NCI-H748 treated with DMSO at 0.1 percent for 48 hours (cell line): Measurements from ENCODE around the gene FCHO2.

Experiments used
- DNase-seq: peaks from one replicate; lab custom pipeline; 2025; lab: John Stamatoyannopoulos, UW

The FCHO2 gene

GRCh38 chr5:73030995-73031394 is 75.2 kb downstream of the FCHO2 start:
- no peak for DNase-seq

- DNase-seq, result peak; percentile 88
Measured at GRCh38 chr5:73031839-73032238, 76.0 kb downstream of the FCHO2 start.

GRCh38 chr5:73032635-73033034 is 76.8 kb downstream of the FCHO2 start:
- no peak for DNase-seq

- DNase-seq, result no peak
Measured at GRCh38 chr5:73037545-73037944, 81.7 kb downstream of the FCHO2 start.

- DNase-seq, result no peak
Measured at GRCh38 chr5:73039082-73039481, 83.2 kb downstream of the FCHO2 start.

- DNase-seq, result no peak
Measured at GRCh38 chr5:73042993-73043392, 87.2 kb downstream of the FCHO2 start.

- DNase-seq, result no peak
Measured at GRCh38 chr5:73044546-73044945, 88.7 kb downstream of the FCHO2 start.

- no peak for DNase-seq
Measured at GRCh38 chr5:73045623-73046022, 89.8 kb downstream of the FCHO2 start.

- DNase-seq, result no peak
Measured at GRCh38 chr5:73061593-73061992, 105.8 kb downstream of the FCHO2 start.

GRCh38 chr5:73066466-73066865 is 110.6 kb downstream of the FCHO2 start:
- no peak for DNase-seq

- DNase-seq, result no peak
Measured at GRCh38 chr5:73067213-73067612, 111.4 kb downstream of the FCHO2 start.

- no peak for DNase-seq
Measured at GRCh38 chr5:73081093-73081492, 125.3 kb downstream of the FCHO2 start.

GRCh38 chr5:73088026-73088425 is 132.2 kb downstream of the FCHO2 start:
- no peak for DNase-seq

GRCh38 chr5:73093943-73094342 is 138.1 kb downstream of the FCHO2 start:
- DNase-seq, result no peak

- DNase-seq, result no peak
Measured at GRCh38 chr5:73094415-73094814, 138.6 kb downstream of the FCHO2 start.

GRCh38 chr5:73095564-73096238 is 139.9 kb downstream of the FCHO2 start:
- DNase-seq, result no peak

GRCh38 chr5:73096239-73096575 is 140.4 kb downstream of the FCHO2 start:
- no peak for DNase-seq

GRCh38 chr5:73097740-73098139 is 141.9 kb downstream of the FCHO2 start:
- DNase-seq, result no peak

GRCh38 chr5:73100109-73100508 is 144.3 kb downstream of the FCHO2 start:
- DNase-seq, result no peak

GRCh38 chr5:73103870-73104299 is 148.0 kb downstream of the FCHO2 start:
- DNase-seq, result no peak

GRCh38 chr5:73104326-73104725 is 148.5 kb downstream of the FCHO2 start:
- DNase-seq, result peak; percentile 26

- DNase-seq, result no peak
Measured at GRCh38 chr5:73106335-73106734, 150.5 kb downstream of the FCHO2 start.

GRCh38 chr5:73110190-73110589 is 154.3 kb downstream of the FCHO2 start:
- no peak for DNase-seq

GRCh38 chr5:73111536-73111935 is 155.7 kb downstream of the FCHO2 start:
- DNase-seq, result no peak

- DNase-seq, result no peak
Measured at GRCh38 chr5:73112359-73112758, 156.5 kb downstream of the FCHO2 start.
